K562 (cell line): ENCODE results near the gene HNMT. TPM values are rescaled to one million over a fixed set of nuclear protein-coding genes. Genes with fewer than 3 reads are reported as not detected.

Experiments
- ATAC-seq: fragments of 200-7000 bp; cut with Tn5 transposase; 3 replicates; pipeline ENCODE4 v1.9.1; 2020; ENCODE audit warnings: moderate library complexity
- BruUV-seq: library from RNA; stranded (reverse); fragments of 400-500 nt; replicated peaks from 2 replicates; lab custom pipeline; 2021; lab: Mats Ljungman, UMichigan
- CTCF ChIA-PET: fragments of 300-600 bp; formaldehyde crosslinking; extraction: SDS; loops from one replicate; lab custom pipeline; 2021; ENCODE audit warnings: low intra/inter-chr PET ratio; lab: Yijun Ruan, JAX
- POLR2A ChIA-PET: fragments of 300-600, 350-650 bp; sonication (Branson Sonifier 250); formaldehyde crosslinking; extraction: SDS; loops from one replicate; lab custom pipeline; 2021; ENCODE audit warnings: antibody characterized with exemption, inconsistent platforms; lab: Yijun Ruan, JAX
- DNase-seq, 4 experiments: peaks; one replicate each; pipeline versions ENCODE4 v3.0.0 to v3.0.0-alpha.2; 2011 to 2018; ENCODE audit warnings: low spot score in 3 of 4, mixed read lengths in 3 of 4; ENCODE audit errors: extremely low read depth in 1 of 4
- FAIRE-seq: peaks from 2 replicates; lab custom pipeline; 2011; peaks lifted over from hg19 to GRCh38; lab: Jason Lieb, UNC
- H2AFZ ChIP-seq: 2 replicates; pipeline ENCODE4 v1.6.0; 2011; ENCODE audit warnings: low read depth, low read length, control low read depth, inconsistent platforms
- H3K27ac ChIP-seq: fragments of 200-600 bp; 3 replicates; pipeline ENCODE4 v1.8.0; 2011; ENCODE audit warnings: low read depth, mild to moderate bottlenecking, control low read depth, inconsistent platforms, low read length, moderate library complexity, mixed read lengths; ENCODE audit errors: extremely low read depth
- H3K27me3 ChIP-seq, 2 experiments: fragments of 300-600 bp in 1 of 2; 2 replicates in 1 of 2; 3 replicates in 1 of 2; pipeline versions ENCODE4 v1.6.0 to v1.8.0; 2011; ENCODE audit warnings: inconsistent platforms in 2 of 2, low read length in 2 of 2, mild to moderate bottlenecking in 1 of 2, mixed read lengths in 1 of 2, moderate library complexity in 1 of 2; ENCODE audit not compliant: control insufficient read depth in 2 of 2, insufficient read depth in 2 of 2
- H3K36me3 ChIP-seq: fragments of 300-600 bp; 3 replicates; pipeline ENCODE4 v1.8.0; 2011; ENCODE audit warnings: mild to moderate bottlenecking, low read length, inconsistent platforms; ENCODE audit not compliant: control insufficient read depth, insufficient read depth
- H3K4me1 ChIP-seq, 2 experiments: fragments of 200-600 bp in 1 of 2; replicated peaks in 1 of 2; 2 replicates in 1 of 2; 3 replicates in 1 of 2; pipeline versions ENCODE4 v1.5.1 to v1.8.0; 2011; ENCODE audit warnings: inconsistent platforms in 2 of 2, low read length in 2 of 2, mild to moderate bottlenecking in 1 of 2, mixed read lengths in 1 of 2, moderate library complexity in 1 of 2; ENCODE audit not compliant: control insufficient read depth in 2 of 2, insufficient read depth in 2 of 2
- H3K4me2 ChIP-seq: 2 replicates; pipeline ENCODE4 v1.6.1; 2011; ENCODE audit warnings: low read length, control low read depth, inconsistent platforms, mixed read lengths; ENCODE audit not compliant: insufficient read depth
- H3K4me3 ChIP-seq: fragments of 200-600 bp; sonication (generic), shearing (Covaris generic); 2 replicates; pipeline ENCODE4 v1.5.1; 2016; ENCODE audit warnings: control low read depth, inconsistent platforms
- H3K79me2 ChIP-seq: fragments of 200-600 bp; 3 replicates; pipeline ENCODE4 v1.8.0; 2011; ENCODE audit warnings: low read length, inconsistent platforms; ENCODE audit not compliant: control insufficient read depth, insufficient read depth
- H3K9ac ChIP-seq, 2 experiments: 2 replicates each; pipeline versions ENCODE4 v1.6.0 to v1.6.1; 2011; ENCODE audit warnings: low read depth in 2 of 2, low read length in 2 of 2, control low read depth in 1 of 2, inconsistent platforms in 1 of 2, mild to moderate bottlenecking in 1 of 2, mixed read lengths in 1 of 2; ENCODE audit not compliant: insufficient read depth in 1 of 2
- H3K9me1 ChIP-seq: one replicate; pipeline ENCODE4 v1.6.0; 2011; ENCODE audit warnings: inconsistent platforms, mild to moderate bottlenecking, low read length, moderate library complexity; ENCODE audit not compliant: control insufficient read depth, insufficient read depth
- H3K9me3 ChIP-seq: replicated peaks from 2 replicates; pipeline ENCODE4 v1.5.1; 2011; ENCODE audit warnings: low read depth, low read length, inconsistent platforms; ENCODE audit not compliant: control insufficient read depth, insufficient read depth
- H4K20me1 ChIP-seq: replicated peaks from 2 replicates; pipeline ENCODE4 v1.6.1; 2011; ENCODE audit warnings: low read length, inconsistent platforms, mixed read lengths; ENCODE audit not compliant: control insufficient read depth, insufficient read depth
- CBFA2T3 ChIP-seq: fragments of 450-650 bp; IDR thresholded peaks from 2 replicates; pipeline ENCODE4 v1.6.1; 2017
- KDM1A ChIP-seq, 2 experiments: fragments of 450-650 bp; IDR thresholded peaks; 2 replicates each; pipeline ENCODE4 v1.6.1; 2016; ENCODE audit warnings: mild to moderate bottlenecking in 2 of 2
- TBP ChIP-seq: optimal IDR thresholded peaks from 2 replicates; pipeline ENCODE3; 2011; ENCODE audit warnings: low read depth, low read length, improper control_type of control experiment
- ZBTB8A ChIP-seq: fragments of 450-650 bp; IDR thresholded peaks from 2 replicates; pipeline ENCODE4 v1.6.1; 2018; ENCODE audit warnings: mild to moderate bottlenecking, moderate library complexity; ENCODE audit not compliant: partially characterized antibody
- WGBS: fragments of 100-300 bp; shearing (Covaris generic); methylation state at CpG from one replicate; pipeline ENCODE4 v1.1.6; 2016; ENCODE audit warnings: low coverage, mixed read lengths; ENCODE audit not compliant: insufficient coverage; ENCODE audit errors: missing lambda C conversion rate; 5-methylcytosine and 5-hydroxymethylcytosine counted together
- in situ Hi-C: fragments of 300-500 bp; cut with MboI; formaldehyde crosslinking; loops from 4 replicates; pipeline ENCODE4 v1.15.0; 2018; ENCODE audit warnings: inconsistent platforms, mixed read lengths
- intact Hi-C: fragments of 100-400 bp; cut with micrococcal nuclease; formaldehyde crosslinking; loops from 2 replicates; pipeline ENCODE4 v1.14.2; 2022
- polyA plus RNA-seq, 8 experiments: library from polyadenylated mRNA; depleted of rRNA in 4 of 8; stranded (reverse) in 5 of 8; unstranded in 3 of 8; fragments of >200 nt; fragmentation: Nextera tagmentation in 2 of 8; fragmentation: Illumina TruSeq in 1 of 8; extraction: Ambion mirVana in 2 of 8; extraction: Trizol in 1 of 8; gene quantifications; 2 replicates each; pipeline versions ENCODE4 v1.2.1 to v1.2.3, GENCODE V29; 2011 to 2014; ENCODE audit warnings: inconsistent platforms in 1 of 8, missing spikeins in 1 of 8
- total RNA-seq, 7 experiments: library from RNA; depleted of rRNA in 6 of 7; stranded (reverse); fragments of >200 nt in 6 of 7; fragmentation: Illumina TruSeq in 2 of 7; extraction: Trizol in 2 of 7; gene quantifications; 2 replicates each; pipeline versions ENCODE4 v1.2.1 to v1.2.3, GENCODE V29; 2011 to 2021; ENCODE audit warnings: low replicate concordance in 1 of 7

Gene HNMT
- total and polyA plus RNA-seq, 9 of the 15 experiments (the other 6 are each of a cell fraction or from before 2014, with no cell fraction given), result 3.1 to 10.9 (median 5.3) TPM

DNA sequence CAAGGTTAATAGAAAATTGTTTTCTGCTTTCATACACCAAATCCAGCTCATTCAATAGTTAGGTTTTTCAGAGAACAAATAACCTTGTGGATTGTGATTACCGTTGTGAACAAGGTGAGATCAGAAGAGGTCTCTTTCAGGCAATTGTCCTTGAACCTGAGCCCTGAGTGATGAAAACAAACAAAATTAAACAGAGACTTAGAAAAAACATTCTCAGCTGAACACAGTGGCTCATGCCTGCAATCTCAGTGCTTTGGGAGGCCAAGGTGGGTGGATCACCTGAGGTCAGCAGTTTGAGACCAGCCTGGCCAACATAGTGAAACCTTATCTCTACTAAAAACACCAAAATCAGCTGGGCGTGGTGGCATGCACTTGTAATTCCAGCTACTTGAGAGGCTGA is 68.1 kb downstream of the HNMT start:
- no peak for ATAC-seq
- ChIA-PET POLR2A (interaction anchor here (1.1 kb wide), 1 partner anchor 15 kb away, joined by 3 read pairs; no protein-coding TSS in a partner anchor), CTCF (no interaction called here)
- no peaks in the 10 kb centered on the region for H3K9me1 ChIP-seq
- no TSS peak for BruUV-seq
- H3K4me1 ChIP-seq, result peaks cover 3% of the 10 kb centered on the region in 2 experiments; a peak in 4 of 5 replicates
- no peak for FAIRE-seq
- no peak overlapping the region for H2AFZ ChIP-seq
- intact Hi-C loops (no loop called here), in situ Hi-C loops (no loop called here)
- DNase-seq, result no peak
- no peaks in the 10 kb centered on the region for H4K20me1 ChIP-seq
- no peaks in the 10 kb centered on the region for H3K36me3 ChIP-seq
- H3K79me2 ChIP-seq, result no peaks in the 10 kb centered on the region
- H3K27me3 ChIP-seq, result no peaks in the 10 kb centered on the region
- TF ChIP-seq ZBTB8A (no peak), CBFA2T3 (peak; percentile 39), KDM1A (IDR thresholded peaks at IDR 0.05) (peak in 1 of 2 experiments; percentile 30; a peak in 1 of 4 replicates)
- TF ChIP-seq, all 486 proteins: peak for 2
- Histone ChIP-seq H3K4me2 (no peak overlapping the region), H3K4me3 (no peak overlapping the region), H3K9me3 (no peaks in the 10 kb centered on the region), H3K9ac (no peak overlapping the region), H3K27ac (no peak overlapping the region)
- WGBS, result 34% methylated on average over 2 of the region's 2 CpGs

DNA sequence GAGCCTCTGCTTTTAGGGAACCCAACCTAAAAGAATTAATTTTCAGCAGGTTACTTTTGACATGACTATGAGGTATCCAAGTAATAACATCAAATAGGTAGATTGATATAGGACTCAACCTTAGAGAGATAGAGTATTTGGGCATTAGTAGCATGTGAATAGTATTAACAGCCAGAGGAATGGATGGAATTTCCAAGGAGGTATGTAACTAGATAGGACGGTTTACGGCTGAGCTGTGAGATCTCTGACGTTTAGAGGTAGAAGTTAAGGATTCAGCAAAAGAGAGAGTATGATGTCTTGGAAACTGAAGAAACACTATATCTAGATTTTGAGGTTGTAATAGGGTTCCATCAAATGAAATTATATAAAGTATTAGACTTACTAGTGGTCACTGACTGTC is 70.3 kb downstream of the HNMT start:
- no peaks in the 10 kb centered on the region for H4K20me1 ChIP-seq
- no peak overlapping the region for H3K9ac ChIP-seq
- intact Hi-C loops (no loop called here), in situ Hi-C loops (no loop called here)
- no peaks in the 10 kb centered on the region for H3K9me1 ChIP-seq
- no peak overlapping the region for H3K4me2 ChIP-seq
- H3K9me3 ChIP-seq, result no peaks in the 10 kb centered on the region
- ATAC-seq (no peak), DNase-seq (no peak), FAIRE-seq (no peak)
- H3K27ac ChIP-seq, result no peak overlapping the region
- no peak overlapping the region for H3K4me3 ChIP-seq
- no peaks in the 10 kb centered on the region for H3K27me3 ChIP-seq
- peaks cover 0 to 3% of the 10 kb centered on the region in 2 experiments; a peak in 1 of 5 replicates for H3K4me1 ChIP-seq
- CTCF ChIA-PET, result no interaction called here
- TF ChIP-seq TBP, result no peak
- no TSS peak for BruUV-seq
- H3K79me2 ChIP-seq, result no peaks in the 10 kb centered on the region
- H2AFZ ChIP-seq, result no peak overlapping the region
- 74% methylated on average over 3 of the region's 3 CpGs for WGBS
- POLR2A ChIA-PET, result interaction anchor here (0.6 to 1.3 kb wide), 3 partner anchors 13 to 65 kb away, joined by 3 to 4 read pairs (median 3); no protein-coding TSS in a partner anchor
- H3K36me3 ChIP-seq, result no peaks in the 10 kb centered on the region
